RCC 7860 (cell line): ENCODE measurements around the gene ZNF784.

ENCODE experiments used
- DNase-seq: peaks from one replicate; pipeline ENCODE4 v3.0.0-alpha.2; 2015; ENCODE audit warnings: low spot score
- FAIRE-seq: peaks from 2 replicates; lab custom pipeline; 2012; peaks lifted over from hg19 to GRCh38; lab: Jason Lieb, UNC

ZNF784 gene, protein sequence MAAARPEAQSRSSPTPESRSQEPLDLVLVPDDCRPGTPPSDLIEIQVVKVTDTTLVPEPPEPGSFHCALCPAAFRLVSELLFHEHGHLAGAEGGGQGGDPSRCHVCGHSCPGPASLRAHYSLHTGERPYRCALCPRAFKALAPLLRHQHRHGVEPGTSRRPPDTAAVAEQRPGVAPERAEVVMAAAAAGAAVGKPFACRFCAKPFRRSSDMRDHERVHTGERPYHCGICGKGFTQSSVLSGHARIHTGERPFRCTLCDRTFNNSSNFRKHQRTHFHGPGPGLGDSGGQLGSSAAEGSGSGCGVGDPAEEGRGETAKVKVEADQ

DNA sequence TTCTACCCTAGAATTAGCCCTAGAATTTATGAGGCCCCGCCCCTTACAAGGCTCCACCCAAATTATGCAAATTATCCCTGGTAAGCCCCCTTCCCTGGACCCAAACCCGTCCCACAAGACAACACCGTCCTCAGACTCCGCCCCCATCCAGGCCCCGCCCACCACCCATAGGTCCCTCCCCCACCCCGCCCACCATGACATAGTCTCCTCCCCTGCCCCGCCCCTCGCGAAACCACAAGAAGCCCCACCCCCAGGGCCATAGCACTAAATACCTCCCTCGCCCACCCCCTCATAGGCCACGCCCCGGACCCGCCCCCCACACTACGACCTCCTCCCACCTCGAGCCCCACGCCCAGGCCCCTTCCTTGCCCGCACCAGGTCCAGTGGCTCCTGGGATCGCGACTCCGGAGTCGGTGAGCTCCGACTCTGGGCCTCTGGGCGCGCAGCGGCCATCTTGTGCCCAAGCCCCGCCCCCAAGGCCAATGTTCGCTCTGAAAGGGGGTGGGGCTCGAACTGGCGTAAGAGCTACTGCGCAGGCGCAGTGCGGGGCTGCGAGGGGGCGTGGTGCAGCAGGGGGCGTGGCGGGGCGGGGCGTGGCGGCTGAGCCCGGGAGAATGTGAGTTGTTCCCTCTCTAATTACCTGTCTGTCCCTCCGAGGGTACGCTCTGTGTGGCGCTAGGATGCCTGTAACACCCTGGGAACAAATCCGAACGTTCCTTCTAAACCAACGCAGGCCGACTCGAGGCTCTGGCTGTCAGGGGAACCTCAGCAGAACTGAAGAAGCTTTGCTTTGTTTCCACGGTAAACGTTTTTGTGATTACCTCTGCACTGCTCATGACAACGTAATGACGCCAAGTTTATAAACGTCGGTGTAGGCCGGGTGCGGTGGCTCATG lies at the start of gene ZNF784:
TSS of gene ZNF784 (minus strand) at position 458 of the 895 bp plus-strand sequence. CDS start at position 453, 5 bp downstream.
- DNase-seq (peak; percentile 76), FAIRE-seq (no peak)

DNA sequence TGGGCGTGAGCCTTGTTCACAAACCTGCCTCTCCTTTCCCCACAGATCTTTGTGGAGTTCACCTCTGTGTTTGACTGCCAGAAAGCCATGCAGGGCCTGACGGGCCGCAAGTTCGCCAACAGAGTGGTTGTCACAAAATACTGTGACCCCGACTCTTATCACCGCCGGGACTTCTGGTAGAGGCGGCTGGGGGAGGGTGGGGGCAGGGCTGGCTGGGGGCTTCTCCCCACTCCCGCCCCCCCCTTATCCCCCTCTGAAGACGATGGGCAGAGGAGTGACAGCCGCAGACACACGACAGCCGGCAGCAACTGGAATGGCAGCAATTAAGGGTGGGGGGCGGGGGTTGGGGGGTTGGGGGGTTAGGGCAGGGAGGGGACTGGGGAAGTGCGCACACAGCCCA lies 49.5 kb upstream of the ZNF784 start:
- FAIRE-seq (no peak), DNase-seq (no peak)

DNA sequence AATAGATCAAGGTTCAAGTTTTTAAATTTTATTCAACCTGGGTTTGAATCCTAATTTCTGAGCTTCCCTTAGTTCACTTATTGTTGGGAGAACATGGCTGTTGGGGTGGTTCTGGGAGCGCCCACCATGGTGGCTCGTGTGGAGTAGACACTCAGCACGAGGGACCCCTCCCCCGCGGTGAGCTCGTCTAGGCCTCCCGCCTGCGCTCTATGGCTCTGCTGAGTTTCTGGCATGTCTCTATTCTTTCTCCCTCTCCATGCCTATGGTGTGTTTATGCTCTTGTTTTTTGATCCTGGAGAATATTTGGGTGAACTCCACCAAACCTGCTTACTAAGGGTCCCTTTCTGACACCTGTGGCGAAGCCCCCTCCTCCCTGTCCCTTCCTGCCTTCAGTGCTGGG lies 49.1 kb upstream of the ZNF784 start:
- DNase-seq = no peak
- no peak for FAIRE-seq

DNA sequence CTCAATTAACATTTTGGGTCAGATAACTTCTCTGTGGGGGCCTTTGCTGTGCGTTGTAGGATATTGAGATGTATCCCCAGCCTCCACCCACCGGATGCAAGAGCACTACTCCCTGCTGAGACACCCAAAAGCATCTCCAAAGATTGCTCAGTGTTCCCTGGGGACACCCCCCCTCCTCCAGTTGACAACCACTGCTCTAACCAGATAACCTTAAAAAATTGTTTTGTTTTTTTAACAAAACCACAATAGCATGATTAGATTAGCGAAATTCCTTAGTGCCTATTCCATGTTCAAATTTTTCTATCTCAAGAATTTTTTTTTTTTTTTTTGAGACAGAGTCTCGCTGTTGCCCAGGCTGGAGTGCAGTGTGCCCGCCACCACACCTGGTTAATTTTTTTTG lies 48.1 kb upstream of the ZNF784 start:
- FAIRE-seq (no peak), DNase-seq (no peak)

DNA sequence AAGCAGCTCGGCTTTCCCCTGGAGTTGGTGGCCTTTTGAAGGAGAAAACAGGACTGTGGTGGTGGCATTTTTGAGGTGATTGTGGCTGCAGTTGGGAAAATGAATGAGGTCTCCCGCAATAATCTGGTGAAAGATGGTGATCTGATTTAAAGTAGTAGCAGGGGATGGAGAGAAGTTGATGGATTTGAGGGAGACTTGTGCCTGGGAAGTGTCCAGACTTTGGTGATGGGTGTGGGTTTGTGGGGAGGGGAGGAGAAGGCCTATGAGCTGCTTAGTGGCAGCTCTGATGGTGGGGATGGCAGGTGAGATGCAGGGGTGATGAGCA lies 46.6 kb upstream of the ZNF784 start:
- FAIRE-seq = no peak
- DNase-seq = no peak

DNA sequence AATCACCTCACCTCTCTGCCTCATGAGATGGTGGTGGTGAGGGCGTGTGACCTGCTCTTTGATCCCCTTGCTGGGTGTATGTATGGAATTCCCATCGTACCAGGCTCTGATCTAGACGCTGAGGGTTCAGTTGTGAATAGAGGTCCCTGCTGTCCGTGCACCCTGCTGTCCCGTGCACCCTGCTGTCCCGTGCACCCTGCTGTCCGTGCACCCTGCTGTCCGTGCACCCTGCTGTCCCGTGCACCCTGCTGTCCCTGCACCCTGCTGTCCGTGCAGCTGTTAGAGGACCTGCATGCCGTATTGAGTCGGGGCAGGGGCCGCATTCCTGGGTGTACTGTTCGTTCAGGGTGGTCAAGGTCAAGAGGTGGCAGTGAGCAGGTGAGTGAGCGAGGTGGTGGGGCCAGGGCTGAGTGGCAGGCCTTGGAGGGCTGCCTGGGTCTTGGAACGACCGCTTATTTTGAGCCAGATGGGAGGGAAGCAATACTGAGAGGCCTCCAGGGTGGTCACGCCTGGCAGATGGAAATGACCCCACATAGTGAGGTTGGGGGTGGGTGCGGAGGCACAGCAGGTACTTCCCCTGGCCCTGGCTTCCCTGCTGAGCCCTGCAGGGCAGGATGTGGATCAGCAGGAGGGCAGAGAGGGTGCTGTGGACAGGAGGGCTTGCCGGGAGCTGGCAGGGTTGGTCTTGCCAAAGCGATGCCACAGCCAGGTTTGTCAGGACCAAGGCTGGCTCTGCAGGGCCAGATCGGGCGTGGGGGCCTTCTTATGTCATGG lies 46.1 kb upstream of the ZNF784 start:
- no peak for DNase-seq

DNA sequence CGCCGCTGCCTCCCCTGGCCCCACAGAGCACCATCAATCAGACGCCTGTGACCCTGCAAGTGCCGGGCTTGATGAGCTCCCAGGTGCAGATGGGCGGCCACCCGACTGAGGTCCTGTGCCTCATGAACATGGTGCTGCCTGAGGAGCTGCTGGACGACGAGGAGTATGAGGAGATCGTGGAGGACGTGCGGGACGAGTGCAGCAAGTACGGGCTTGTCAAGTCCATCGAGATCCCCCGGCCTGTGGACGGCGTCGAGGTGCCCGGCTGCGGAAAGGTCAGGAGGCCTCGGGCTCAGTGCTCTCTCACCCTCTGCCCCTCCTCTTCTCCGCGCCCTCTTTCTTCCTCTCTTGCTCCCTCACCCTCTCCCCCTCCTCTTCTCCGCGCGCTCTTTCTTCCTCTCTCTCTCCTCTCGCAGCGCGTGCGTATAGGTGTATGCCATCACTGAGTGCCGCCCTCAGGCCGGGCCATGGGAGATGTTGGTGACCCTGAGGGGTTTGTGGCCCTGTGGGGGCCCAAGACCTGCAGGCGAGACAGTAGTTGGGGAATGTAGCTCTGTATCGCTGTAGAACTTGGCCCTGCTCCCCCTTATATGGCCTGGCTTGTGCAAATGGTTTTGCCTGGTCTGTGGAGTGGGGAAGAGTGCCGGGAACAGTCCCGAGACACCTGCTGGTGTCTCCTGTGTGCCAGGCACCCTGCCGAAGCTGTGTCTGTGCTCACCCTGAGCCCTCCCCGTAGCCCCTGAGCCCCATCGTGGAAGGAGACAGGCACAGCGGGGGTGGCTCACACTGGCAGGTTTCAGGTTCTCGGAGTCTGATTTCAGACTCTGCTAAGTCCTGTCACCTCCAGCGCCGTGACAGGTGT lies 45.3 kb upstream of the ZNF784 start:
- no peak for FAIRE-seq
- no peak for DNase-seq

More for the DNA sequence above, 46.1 kb upstream of the ZNF784 start:
- no peak for FAIRE-seq

DNA sequence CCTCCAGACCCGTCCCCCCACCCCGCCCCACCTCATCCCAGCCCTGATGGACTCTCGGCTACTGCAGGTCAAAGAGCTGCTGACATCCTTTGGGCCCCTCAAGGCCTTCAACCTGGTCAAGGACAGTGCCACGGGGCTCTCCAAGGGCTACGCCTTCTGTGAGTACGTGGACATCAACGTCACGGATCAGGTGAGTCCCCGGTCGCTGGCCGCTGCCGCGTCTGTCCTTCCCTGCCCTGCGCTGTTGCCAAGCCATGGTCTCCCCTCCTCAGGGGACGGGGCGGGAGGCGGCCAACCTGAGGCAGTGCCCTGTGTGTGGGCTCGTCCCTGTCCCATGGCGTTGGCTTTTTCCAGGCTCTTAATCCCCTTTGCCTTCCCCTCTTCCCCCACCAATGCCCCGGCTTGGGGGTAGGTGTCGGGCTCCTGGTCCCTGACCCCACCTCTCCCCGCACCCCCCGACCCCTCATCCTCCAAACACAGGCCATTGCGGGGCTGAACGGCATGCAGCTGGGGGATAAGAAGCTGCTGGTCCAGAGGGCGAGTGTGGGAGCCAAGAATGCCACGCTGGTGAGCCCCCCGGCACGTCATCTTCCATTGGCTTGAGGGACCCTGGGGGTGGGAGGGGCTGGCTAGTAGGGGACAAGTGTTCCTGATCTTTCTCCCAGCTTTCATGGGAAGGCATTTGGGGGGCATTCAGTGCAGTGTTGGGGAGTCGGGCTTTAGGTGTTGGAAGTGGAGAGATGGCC lies 44.4 kb upstream of the ZNF784 start:
- FAIRE-seq = no peak
- DNase-seq = no peak

DNA sequence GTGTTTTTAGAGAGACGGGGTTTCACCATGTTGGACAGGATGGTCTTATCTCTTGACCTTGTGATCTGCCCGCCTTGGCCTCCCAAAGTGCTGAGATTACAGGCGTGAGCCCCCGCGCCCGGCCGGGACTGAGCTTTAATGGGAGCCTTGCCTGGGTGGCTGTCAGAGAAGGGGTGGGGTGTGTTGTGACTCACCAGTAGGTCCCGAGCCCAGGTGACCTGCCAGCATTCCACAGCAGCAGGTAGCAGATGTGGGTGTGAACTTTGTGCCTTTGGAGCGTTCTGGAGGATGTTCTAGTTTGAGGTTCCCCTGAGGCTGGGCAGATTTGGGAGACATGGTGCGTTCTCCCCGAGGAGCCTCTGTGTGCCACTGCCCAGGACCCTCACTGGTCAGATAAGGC lies 43.6 kb upstream of the ZNF784 start:
- DNase-seq (no peak), FAIRE-seq (no peak)

DNA sequence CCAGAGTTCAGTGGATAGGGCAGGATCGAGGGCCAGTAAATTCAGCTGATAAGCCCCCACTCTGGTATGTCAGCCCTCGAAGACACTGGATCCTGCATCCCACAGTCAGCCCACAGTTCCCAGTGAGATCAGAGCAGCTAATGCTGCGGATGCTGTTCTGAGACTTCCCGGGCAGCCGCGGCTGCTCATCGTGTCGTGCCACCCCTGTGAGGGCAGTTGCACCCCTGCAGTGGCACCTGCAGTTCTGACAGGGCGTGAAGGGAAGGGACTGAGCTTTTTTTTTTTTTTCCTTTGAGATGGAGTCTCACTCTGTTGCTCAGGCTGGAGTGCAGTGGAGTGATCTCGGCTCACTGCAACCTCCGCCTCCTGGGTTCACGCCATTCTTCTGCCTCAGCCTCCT lies 43.1 kb upstream of the ZNF784 start:
- DNase-seq = no peak
- no peak for FAIRE-seq

DNA sequence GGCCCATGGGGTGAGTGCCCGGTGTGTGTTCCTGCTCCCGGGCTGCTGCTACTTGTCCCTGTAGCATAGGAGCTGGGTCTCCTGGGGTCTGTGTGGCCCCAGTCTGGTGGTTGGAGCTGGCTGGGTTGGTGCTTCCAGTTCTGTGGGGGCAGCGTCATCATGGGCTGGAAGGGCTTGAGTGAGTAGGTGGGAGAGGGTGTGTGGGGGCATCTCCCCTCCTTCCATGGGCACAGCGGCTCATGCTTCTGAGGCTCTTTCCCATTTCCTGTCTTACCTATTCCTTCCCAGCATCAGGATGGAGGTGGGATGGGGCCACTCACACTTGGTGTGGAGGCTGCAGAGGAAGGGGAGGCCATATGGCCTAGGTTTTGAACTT lies 42.6 kb upstream of the ZNF784 start:
- FAIRE-seq (no peak), DNase-seq (no peak)

DNA sequence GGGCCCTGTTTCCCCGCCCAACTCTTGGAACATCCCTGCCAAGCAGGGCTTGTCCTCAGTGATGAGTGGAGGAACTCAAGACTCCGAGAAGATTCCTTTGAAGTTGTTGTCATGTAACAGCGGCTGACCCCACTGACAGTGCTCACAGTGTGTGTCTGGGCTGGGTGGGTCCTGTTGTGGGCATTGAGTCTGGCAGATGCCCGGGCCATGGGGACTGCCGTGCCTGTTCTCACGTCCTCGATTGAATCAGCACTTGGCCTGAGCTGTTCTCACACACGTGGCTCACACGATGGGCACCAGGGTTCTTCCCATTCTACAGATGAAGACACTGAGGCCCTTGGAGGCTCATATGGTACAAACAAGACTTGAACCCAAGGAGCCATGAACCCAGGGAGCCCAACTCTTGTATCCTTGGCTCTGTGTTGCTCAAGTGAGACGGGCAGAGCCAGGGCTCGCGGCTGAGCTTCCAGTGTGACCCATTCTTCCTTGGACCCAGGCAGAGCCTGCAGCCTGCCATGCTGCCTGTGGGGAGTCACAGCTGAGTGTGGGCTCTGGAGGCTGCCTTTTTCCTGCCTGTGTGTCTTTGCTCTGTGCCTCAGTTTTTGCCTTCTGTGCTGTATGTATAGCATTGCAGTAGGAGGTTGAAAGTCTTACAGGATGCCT lies 42.1 kb upstream of the ZNF784 start:
- no peak for DNase-seq
- FAIRE-seq = no peak

DNA sequence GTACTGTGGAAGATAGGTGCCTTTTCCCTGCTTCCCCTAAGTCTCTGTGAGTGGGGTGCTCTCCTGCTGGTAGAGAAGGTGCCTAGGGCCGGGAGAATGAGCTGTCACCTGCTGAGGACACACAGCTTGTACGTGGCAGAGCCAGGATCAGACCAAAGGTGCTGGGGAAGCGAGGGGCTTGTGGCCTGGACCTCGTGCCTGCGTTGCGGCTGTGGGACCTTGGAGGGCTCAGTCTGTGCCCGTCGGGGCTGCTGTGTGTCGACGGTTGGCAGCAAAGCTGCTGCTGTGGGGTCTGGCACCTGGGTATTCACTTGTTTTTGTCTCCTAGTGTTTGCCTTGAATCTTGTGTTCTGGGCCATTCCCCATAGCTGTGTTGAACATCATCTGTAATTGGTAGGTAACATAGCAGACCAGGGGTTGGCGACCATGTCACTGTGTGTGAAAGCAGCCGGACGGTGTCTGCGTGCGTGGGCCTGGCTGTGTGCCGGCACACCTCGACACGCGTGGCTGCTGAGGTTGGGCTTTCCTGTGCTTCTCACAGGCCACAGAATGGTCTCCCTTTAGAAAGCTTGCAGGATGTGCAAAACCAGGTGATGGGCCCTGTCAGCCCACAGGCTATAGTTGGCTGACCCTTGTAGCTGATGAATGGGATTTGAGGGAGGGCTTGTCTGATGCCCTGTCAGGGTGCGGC lies 39.6 kb upstream of the ZNF784 start:
- FAIRE-seq (no peak), DNase-seq (no peak)

DNA sequence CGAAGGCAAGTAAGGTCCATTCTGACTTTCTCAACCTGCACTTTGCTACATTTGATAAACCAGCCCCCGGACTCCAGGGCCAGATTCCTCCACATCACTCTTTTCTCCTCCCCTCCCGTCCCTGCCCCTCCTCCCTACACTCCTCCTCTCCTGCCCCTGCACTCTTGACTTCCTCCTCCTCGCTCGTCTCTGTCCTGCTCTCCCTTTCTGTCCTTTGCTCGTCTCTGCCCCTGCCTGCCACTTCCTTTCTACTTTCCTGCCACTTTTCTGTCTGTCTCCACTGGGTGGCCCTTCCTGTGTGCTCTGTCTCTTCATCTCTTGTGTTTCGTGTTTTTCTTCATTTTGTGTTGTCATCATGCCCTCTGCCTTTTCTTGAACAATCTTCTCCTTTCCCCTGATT lies 37.5 kb upstream of the ZNF784 start:
- DNase-seq (no peak), FAIRE-seq (no peak)

DNA sequence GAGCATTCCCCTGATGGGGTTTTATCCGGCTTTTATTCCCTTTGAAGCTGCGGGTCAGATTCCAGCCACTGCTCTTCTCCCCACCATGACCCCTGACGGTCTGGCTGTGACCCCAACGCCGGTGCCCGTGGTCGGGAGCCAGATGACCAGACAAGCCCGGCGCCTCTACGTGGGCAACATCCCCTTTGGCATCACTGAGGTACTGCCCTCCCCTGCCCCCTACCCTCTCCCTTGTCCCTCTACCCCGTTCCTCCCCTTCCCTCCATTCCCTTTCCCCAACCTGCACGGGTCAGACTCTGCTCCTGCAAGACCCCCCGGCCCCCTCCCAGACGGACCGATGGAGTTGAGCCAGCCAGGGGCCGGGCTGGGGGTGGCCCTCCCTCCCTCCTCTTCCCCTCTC lies 36.6 kb upstream of the ZNF784 start:
- no peak for DNase-seq
- FAIRE-seq = no peak

DNA sequence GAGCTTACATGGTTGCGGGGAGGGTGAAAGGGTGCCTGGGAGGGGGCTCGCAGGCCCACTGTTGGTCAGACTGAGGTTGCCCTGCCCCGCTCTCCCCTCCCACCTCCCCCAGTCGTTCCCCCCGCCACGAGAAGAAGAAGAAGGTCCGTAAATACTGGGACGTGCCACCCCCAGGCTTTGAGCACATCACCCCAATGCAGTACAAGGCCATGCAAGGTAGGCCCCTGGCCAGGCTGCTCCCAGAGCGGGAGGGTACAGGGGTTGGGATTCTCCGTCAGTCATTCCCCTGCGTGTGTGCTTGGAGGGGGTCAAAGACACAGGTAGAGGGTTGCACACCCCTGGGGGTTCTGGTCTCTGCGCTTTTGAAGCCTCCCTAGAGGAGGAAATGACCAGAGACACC lies 36.0 kb upstream of the ZNF784 start:
- DNase-seq (no peak), FAIRE-seq (no peak)

DNA sequence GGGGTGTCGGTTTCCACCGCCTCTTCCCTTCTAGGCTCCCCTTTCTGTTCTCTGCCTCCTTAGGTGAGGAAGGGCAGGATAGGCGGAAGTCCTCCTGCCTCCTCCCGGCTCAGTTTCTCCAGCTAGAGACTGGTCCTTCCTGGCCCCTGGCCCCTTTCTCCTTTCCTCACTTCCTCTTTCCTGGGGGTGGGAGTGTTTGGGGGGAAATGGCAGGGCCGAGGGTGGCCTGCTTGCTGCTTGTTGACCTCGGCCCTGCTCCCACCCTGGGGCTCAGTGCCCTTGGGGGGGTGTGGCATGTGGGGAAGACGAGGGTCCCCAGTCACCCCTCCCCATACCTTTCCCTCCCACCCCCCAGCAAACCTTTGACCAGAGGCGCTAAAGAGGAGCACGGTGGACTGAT lies 35.5 kb upstream of the ZNF784 start:
- DNase-seq (no peak), FAIRE-seq (no peak)

DNA sequence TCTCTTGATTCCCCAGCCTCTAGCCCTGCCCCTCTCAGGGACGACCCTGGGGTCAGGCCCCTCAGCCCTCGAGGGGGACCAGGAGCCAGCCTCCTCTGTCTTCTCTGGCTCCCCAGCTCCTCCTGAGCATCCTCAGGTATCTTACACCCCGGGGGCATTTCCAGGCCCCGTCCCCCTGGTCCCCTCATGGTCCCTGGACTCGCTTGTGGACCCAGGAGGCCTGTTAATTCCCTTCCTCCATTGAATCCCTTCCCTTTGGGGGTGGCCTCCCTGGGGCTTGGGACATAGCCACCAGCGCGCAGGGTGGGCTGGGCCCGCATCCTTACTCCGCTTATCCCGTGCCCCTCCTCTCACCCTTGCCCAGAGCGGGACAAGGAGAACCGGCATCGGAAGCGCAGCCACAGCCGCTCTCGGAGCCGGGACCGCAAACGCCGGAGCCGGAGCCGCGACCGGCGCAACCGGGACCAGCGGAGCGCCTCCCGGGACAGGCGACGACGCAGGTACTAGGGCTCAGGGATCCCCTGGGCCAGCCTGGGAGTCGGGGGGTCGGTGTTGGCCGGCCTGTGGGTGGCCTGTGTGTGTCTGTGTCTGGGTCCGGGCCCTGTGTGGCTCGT lies 34.6 kb upstream of the ZNF784 start:
- DNase-seq = no peak
- FAIRE-seq = no peak
